ENCODE results near the gene STMND1.

STMND1 gene

DNA sequence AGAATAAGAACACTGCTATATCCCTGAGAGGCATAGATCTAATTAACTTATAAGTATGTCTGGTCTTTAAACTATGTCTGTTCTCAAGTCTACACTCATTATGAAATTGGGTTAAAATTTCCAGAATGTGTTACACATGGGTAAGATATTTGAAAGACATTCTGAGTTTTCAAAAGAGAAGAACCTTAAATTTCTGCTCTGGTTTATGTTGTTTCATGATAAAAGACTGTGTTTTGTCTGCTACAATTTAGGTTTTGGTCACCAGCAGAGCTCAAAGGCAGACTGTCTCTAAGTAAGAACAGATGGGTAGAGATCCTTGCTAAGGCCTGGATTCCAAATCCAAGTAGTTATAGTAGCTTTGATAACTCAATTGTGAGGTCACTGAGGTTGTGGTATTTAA, 6.0 kb downstream of the STMND1 start:
- no peak overlapping the region for H3K9ac ChIP-seq (ENCODE audit: low read depth, low read length, poor library complexity)
- no peak overlapping the region for H3K4ac ChIP-seq (ENCODE audit: low read length)
- no peaks in the 10 kb centered on the region for H3K4me1 ChIP-seq (ENCODE audit: control insufficient read depth in 2 of 2, insufficient read depth in 1 of 2, low read depth in 1 of 2, low read length in 2 of 2)
- H2BK5ac ChIP-seq (ENCODE audit: low read length), result no peak overlapping the region
- no peak overlapping the region for H3K4me3 ChIP-seq (ENCODE audit: low read length in 2 of 2)
- H2AK5ac ChIP-seq (ENCODE audit: low read depth, low read length), result no peak overlapping the region
- no peak overlapping the region for H3K18ac ChIP-seq (ENCODE audit: low read length)
- no peak overlapping the region for H2BK15ac ChIP-seq (ENCODE audit: low read length)
- H3K4me2 ChIP-seq (ENCODE audit: insufficient read depth, low read length, poor library complexity, severe bottlenecking), result no peak overlapping the region
- no peak overlapping the region for H2BK120ac ChIP-seq (ENCODE audit: low read depth, low read length)
- H3K14ac ChIP-seq (ENCODE audit: low read length), result no peak overlapping the region
- H3K79me1 ChIP-seq (ENCODE audit: low read depth, low read length), result no peaks in the 10 kb centered on the region
- H4K91ac ChIP-seq (ENCODE audit: low read depth, low read length, poor library complexity), result no peak overlapping the region
- no peak for DNase-seq (ENCODE audit: low spot score)
- no peak overlapping the region for H4K8ac ChIP-seq (ENCODE audit: low read depth, low read length)
- no peak overlapping the region for H2BK12ac ChIP-seq (ENCODE audit: low read length)
- no peaks in the 10 kb centered on the region for H3K9me3 ChIP-seq (replicated peaks in 1 of 2; ENCODE audit: control insufficient read depth in 2 of 2, insufficient read depth in 1 of 2, low read depth in 1 of 2, low read length in 2 of 2)
- no peaks in the 10 kb centered on the region for H3K36me3 ChIP-seq (replicated peaks in 1 of 2; ENCODE audit: control insufficient read depth in 2 of 2, insufficient read depth in 2 of 2, low read length in 2 of 2)
- H3K27me3 ChIP-seq (ENCODE audit: control insufficient read depth in 3 of 3, insufficient read depth in 3 of 3, low read depth in 1 of 3, low read length in 3 of 3), result peaks cover 0 to 4% (median 4%) of the 10 kb centered on the region in 3 experiments
- H3K27ac ChIP-seq (replicated peaks; ENCODE audit: low read length), result no peak overlapping the region
- no peak overlapping the region for H2AFZ ChIP-seq (ENCODE audit: low read length)
- no peak overlapping the region for H3K23ac ChIP-seq (ENCODE audit: low read depth, low read length, poor library complexity)

DNA sequence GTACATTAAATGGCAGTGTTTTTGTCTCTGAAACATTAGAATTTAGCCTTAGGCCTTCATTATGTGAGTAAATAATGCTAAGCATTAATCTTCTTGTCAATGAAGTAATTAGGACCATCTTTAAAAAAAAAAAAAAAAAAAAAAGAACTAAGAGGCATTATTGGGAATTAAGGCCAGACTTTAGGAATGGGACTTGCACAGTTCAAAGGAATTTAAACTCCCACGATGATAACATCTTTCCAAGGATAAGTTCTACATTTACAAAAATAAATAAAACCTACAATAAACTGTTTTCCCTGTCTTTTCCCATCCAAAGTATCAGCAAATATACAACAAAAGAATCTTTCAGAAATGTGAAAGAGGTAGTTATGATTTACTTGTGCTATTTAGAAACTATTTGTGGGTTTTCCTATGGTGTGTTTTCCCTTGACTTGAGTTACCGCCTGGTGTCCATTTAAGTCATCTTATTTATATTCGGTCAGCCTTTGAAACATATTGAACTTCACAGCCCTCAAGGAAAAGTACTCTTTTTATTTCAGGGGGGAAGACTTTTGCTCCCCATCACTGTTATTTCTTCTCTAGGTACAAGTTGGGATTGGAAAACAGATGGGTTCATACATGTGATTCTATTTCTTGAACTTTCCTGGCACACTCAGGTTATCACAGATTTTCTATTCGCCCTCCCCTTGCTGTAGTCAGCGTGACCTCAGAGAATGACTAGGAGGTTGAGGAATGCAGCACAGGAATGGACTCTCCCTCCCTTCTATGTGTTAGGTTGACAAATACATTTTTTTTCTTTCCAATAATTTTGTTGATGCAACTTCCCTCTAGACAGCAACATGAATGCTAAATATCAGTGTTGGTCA, 13.6 kb downstream of the STMND1 start:
- H3K27ac ChIP-seq (replicated peaks; ENCODE audit: low read length), result no peak overlapping the region
- H3K4me3 ChIP-seq (ENCODE audit: low read length in 2 of 2), result no peak overlapping the region
- no peak overlapping the region for H2BK15ac ChIP-seq (ENCODE audit: low read length)
- H3K4me2 ChIP-seq (ENCODE audit: insufficient read depth, low read length, poor library complexity, severe bottlenecking), result no peak overlapping the region
- H2AK5ac ChIP-seq (ENCODE audit: low read depth, low read length), result no peak overlapping the region
- no peak overlapping the region for H3K9ac ChIP-seq (ENCODE audit: low read depth, low read length, poor library complexity)
- H2AFZ ChIP-seq (ENCODE audit: low read length), result no peak overlapping the region
- no peak overlapping the region for H3K14ac ChIP-seq (ENCODE audit: low read length)
- H3K4ac ChIP-seq (ENCODE audit: low read length), result no peak overlapping the region
- H3K18ac ChIP-seq (ENCODE audit: low read length), result no peak overlapping the region
- no peaks in the 10 kb centered on the region for H3K79me1 ChIP-seq (ENCODE audit: low read depth, low read length)
- no peak overlapping the region for H4K91ac ChIP-seq (ENCODE audit: low read depth, low read length, poor library complexity)
- no peak overlapping the region for H2BK120ac ChIP-seq (ENCODE audit: low read depth, low read length)
- H2BK5ac ChIP-seq (ENCODE audit: low read length), result no peak overlapping the region
- H3K36me3 ChIP-seq (replicated peaks in 1 of 2; ENCODE audit: control insufficient read depth in 2 of 2, insufficient read depth in 2 of 2, low read length in 2 of 2), result no peaks in the 10 kb centered on the region
- DNase-seq (ENCODE audit: low spot score), result no peak
- no peak overlapping the region for H3K23ac ChIP-seq (ENCODE audit: low read depth, low read length, poor library complexity)
- no peak overlapping the region for H4K8ac ChIP-seq (ENCODE audit: low read depth, low read length)
- H3K27me3 ChIP-seq (ENCODE audit: control insufficient read depth in 3 of 3, insufficient read depth in 3 of 3, low read depth in 1 of 3, low read length in 3 of 3), result no peaks in the 10 kb centered on the region
- no peak overlapping the region for H2BK12ac ChIP-seq (ENCODE audit: low read length)
- H3K4me1 ChIP-seq (ENCODE audit: control insufficient read depth in 2 of 2, insufficient read depth in 1 of 2, low read depth in 1 of 2, low read length in 2 of 2), result peaks cover 0 to 1% of the 10 kb centered on the region in 2 donors
- WGBS, 2 donors (ENCODE audit: extremely low coverage in 2 of 2, insufficient read length in 2 of 2, insufficient replicate concordance in 1 of 2), result no CpG with 5 or more reads among the region's 5 CpGs
- no peaks in the 10 kb centered on the region for H3K9me3 ChIP-seq (replicated peaks in 1 of 2; ENCODE audit: control insufficient read depth in 2 of 2, insufficient read depth in 1 of 2, low read depth in 1 of 2, low read length in 2 of 2)

DNA sequence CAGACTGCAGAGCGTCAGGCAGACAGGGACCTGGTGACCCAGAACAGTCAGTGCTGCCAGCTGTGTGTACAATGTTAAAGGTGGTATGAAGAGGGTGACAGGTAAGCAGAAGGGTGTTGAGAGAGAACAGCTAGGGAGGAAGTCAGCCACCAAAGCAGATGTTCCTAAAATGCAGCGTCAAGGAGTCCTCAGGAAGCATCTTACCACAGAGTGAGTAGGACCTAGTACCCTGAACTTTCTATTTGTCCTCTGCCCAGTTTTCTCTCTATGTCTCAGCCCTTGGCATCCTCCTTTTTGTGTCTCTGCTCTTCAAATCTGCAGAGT, 14.2 kb downstream of the STMND1 start:
- WGBS, 2 donors (ENCODE audit: extremely low coverage in 2 of 2, insufficient read length in 2 of 2, insufficient replicate concordance in 1 of 2), result no CpG with 5 or more reads among the region's 2 CpGs
- H4K8ac ChIP-seq (ENCODE audit: low read depth, low read length), result no peak overlapping the region
- DNase-seq (ENCODE audit: low spot score), result no peak
- H2BK5ac ChIP-seq (ENCODE audit: low read length), result no peak overlapping the region
- H2AK5ac ChIP-seq (ENCODE audit: low read depth, low read length), result no peak overlapping the region
- H3K4me3 ChIP-seq (ENCODE audit: low read length in 2 of 2), result no peak overlapping the region
- no peak overlapping the region for H3K4me2 ChIP-seq (ENCODE audit: insufficient read depth, low read length, poor library complexity, severe bottlenecking)
- no peaks in the 10 kb centered on the region for H3K36me3 ChIP-seq (replicated peaks in 1 of 2; ENCODE audit: control insufficient read depth in 2 of 2, insufficient read depth in 2 of 2, low read length in 2 of 2)
- no peak overlapping the region for H4K91ac ChIP-seq (ENCODE audit: low read depth, low read length, poor library complexity)
- H3K23ac ChIP-seq (ENCODE audit: low read depth, low read length, poor library complexity), result no peak overlapping the region
- no peak overlapping the region for H2BK12ac ChIP-seq (ENCODE audit: low read length)
- H3K9me3 ChIP-seq (replicated peaks in 1 of 2; ENCODE audit: control insufficient read depth in 2 of 2, insufficient read depth in 1 of 2, low read depth in 1 of 2, low read length in 2 of 2), result no peaks in the 10 kb centered on the region
- H3K79me1 ChIP-seq (ENCODE audit: low read depth, low read length), result no peaks in the 10 kb centered on the region
- no peak overlapping the region for H3K18ac ChIP-seq (ENCODE audit: low read length)
- no peak overlapping the region for H2BK15ac ChIP-seq (ENCODE audit: low read length)
- no peaks in the 10 kb centered on the region for H3K27me3 ChIP-seq (ENCODE audit: control insufficient read depth in 3 of 3, insufficient read depth in 3 of 3, low read depth in 1 of 3, low read length in 3 of 3)
- H2BK120ac ChIP-seq (ENCODE audit: low read depth, low read length), result no peak overlapping the region
- H3K14ac ChIP-seq (ENCODE audit: low read length), result no peak overlapping the region
- H2AFZ ChIP-seq (ENCODE audit: low read length), result no peak overlapping the region
- no peak overlapping the region for H3K27ac ChIP-seq (replicated peaks; ENCODE audit: low read length)
- peaks cover 0 to 1% of the 10 kb centered on the region in 2 donors for H3K4me1 ChIP-seq (ENCODE audit: control insufficient read depth in 2 of 2, insufficient read depth in 1 of 2, low read depth in 1 of 2, low read length in 2 of 2)
- no peak overlapping the region for H3K4ac ChIP-seq (ENCODE audit: low read length)
- no peak overlapping the region for H3K9ac ChIP-seq (ENCODE audit: low read depth, low read length, poor library complexity)

DNA sequence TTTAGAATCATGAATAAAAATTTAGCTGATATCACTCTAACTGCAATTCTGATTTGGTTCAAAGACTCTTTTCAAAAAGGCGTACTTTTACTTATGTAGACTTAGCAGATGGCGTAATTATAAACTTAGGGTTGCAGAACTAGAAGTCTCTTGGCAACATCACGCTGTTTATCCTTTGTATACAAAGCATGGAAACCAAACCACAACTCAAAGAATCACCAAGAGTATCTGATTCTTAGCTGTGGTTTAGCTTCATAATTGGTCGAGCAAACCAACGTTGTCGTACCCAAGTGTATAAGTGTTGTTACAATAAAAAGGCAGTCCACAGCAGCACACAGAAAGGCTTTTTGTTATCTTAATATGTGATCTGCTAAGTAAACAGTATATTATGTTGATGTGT, 18.2 kb downstream of the STMND1 start:
- H3K4me3 ChIP-seq (ENCODE audit: low read length in 2 of 2), result no peak overlapping the region
- H4K91ac ChIP-seq (ENCODE audit: low read depth, low read length, poor library complexity), result no peak overlapping the region
- no peaks in the 10 kb centered on the region for H3K27me3 ChIP-seq (ENCODE audit: control insufficient read depth in 3 of 3, insufficient read depth in 3 of 3, low read depth in 1 of 3, low read length in 3 of 3)
- H2AK5ac ChIP-seq (ENCODE audit: low read depth, low read length), result no peak overlapping the region
- no peaks in the 10 kb centered on the region for H3K79me1 ChIP-seq (ENCODE audit: low read depth, low read length)
- no peak overlapping the region for H3K4ac ChIP-seq (ENCODE audit: low read length)
- no peak overlapping the region for H4K8ac ChIP-seq (ENCODE audit: low read depth, low read length)
- no peak overlapping the region for H2BK15ac ChIP-seq (ENCODE audit: low read length)
- no peak overlapping the region for H2BK5ac ChIP-seq (ENCODE audit: low read length)
- no peak overlapping the region for H3K9ac ChIP-seq (ENCODE audit: low read depth, low read length, poor library complexity)
- WGBS, 2 donors (ENCODE audit: extremely low coverage in 2 of 2, insufficient read length in 2 of 2, insufficient replicate concordance in 1 of 2), result no CpG with 5 or more reads among the region's 6 CpGs
- no peak overlapping the region for H3K4me2 ChIP-seq (ENCODE audit: insufficient read depth, low read length, poor library complexity, severe bottlenecking)
- H3K23ac ChIP-seq (ENCODE audit: low read depth, low read length, poor library complexity), result no peak overlapping the region
- H2AFZ ChIP-seq (ENCODE audit: low read length), result no peak overlapping the region
- DNase-seq (ENCODE audit: low spot score), result no peak
- H3K14ac ChIP-seq (ENCODE audit: low read length), result no peak overlapping the region
- no peak overlapping the region for H2BK12ac ChIP-seq (ENCODE audit: low read length)
- no peak overlapping the region for H3K27ac ChIP-seq (replicated peaks; ENCODE audit: low read length)
- H3K4me1 ChIP-seq (ENCODE audit: control insufficient read depth in 2 of 2, insufficient read depth in 1 of 2, low read depth in 1 of 2, low read length in 2 of 2), result no peaks in the 10 kb centered on the region
- no peaks in the 10 kb centered on the region for H3K9me3 ChIP-seq (replicated peaks in 1 of 2; ENCODE audit: control insufficient read depth in 2 of 2, insufficient read depth in 1 of 2, low read depth in 1 of 2, low read length in 2 of 2)
- no peak overlapping the region for H2BK120ac ChIP-seq (ENCODE audit: low read depth, low read length)
- H3K36me3 ChIP-seq (replicated peaks in 1 of 2; ENCODE audit: control insufficient read depth in 2 of 2, insufficient read depth in 2 of 2, low read length in 2 of 2), result no peaks in the 10 kb centered on the region
- no peak overlapping the region for H3K18ac ChIP-seq (ENCODE audit: low read length)

Data from neuronal stem cell (in vitro differentiated cells).